ENCODE measurements around the gene KRTAP10-6.

DNA sequence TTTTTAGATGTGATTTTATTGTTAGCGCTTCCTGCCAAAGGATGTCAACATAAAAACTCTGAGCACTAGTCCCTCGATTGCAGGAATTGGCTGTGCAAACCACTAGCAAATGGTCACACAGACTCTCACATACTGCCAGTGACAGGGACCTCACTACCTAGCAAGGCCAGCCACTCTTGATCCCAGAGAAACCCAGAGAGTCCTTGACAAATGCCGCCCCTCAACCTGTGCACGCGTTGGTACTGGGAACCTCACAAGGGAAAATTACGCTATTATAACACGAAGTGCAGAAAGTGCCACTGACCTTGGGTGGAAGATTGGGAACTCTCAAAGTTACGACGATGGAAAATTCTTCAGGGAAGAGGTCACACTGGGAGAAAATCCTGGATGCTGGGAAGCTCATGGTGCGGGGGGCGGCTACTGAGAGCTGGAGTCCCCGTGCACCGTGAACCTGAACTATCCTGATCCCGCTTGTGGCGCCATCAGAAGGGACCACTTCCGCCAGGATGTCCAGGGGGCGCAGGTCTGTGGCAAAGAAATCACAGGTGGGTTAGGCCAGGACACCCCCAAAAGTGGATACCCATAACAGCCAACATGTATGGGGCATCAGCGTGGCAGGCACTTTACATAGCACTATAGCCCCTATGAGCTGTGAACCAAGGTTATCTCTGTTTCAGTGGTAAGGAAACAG lies 24.7 kb downstream of the KRTAP10-6 start:
- TF ChIP-seq FOXK2 (IDR thresholded peaks at IDR 0.05): no peak
- TF ChIP-seq SUZ12 (IDR thresholded peaks at IDR 0.05): no peak
- TF ChIP-seq TARDBP (IDR thresholded peaks at IDR 0.05): no peak
- no peak for TF ChIP-seq HDGF (IDR thresholded peaks at IDR 0.05; ENCODE audit: borderline replicate concordance)
- TF ChIP-seq, protein P1, sequence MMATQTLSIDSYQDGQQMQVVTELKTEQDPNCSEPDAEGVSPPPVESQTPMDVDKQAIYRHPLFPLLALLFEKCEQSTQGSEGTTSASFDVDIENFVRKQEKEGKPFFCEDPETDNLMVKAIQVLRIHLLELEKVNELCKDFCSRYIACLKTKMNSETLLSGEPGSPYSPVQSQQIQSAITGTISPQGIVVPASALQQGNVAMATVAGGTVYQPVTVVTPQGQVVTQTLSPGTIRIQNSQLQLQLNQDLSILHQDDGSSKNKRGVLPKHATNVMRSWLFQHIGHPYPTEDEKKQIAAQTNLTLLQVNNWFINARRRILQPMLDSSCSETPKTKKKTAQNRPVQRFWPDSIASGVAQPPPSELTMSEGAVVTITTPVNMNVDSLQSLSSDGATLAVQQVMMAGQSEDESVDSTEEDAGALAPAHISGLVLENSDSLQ (IDR thresholded peaks at IDR 0.05): no peak
- no peak for TF ChIP-seq BHLHE40 (IDR thresholded peaks at IDR 0.05; ENCODE audit: borderline replicate concordance)
